Psoas muscle (tissue), 8 donors: ENCODE results near the gene NPPB. TPM values are rescaled to one million over a fixed set of nuclear protein-coding genes. Genes with fewer than 3 reads are reported as not detected.

Experiments used
- ATAC-seq, 4 donors: fragments of 200-7000 bp; cut with Tn5 transposase; one replicate each; pipeline ENCODE4 v1.9.1; 2020; ENCODE audit warnings: moderate library complexity in 3 of 4, mild to moderate bottlenecking in 2 of 4
- DNase-seq, 2 donors: peaks; one replicate each; pipeline ENCODE4 v3.0.0-alpha.2; 2020
- H3K27ac ChIP-seq: fragments of 200-600 bp; one replicate; pipeline ENCODE4 v1.8.0; 2022
- H3K27me3 ChIP-seq, 3 donors: fragments of 200-600 bp in 1 of 3; one replicate each; pipeline versions ENCODE4 v1.6.1 to v1.8.0; 2013 to 2022; ENCODE audit warnings: low read length in 2 of 3, mild to moderate bottlenecking in 2 of 3, moderate library complexity in 1 of 3; ENCODE audit not compliant: insufficient read depth in 3 of 3
- H3K36me3 ChIP-seq, 2 donors: fragments of 200-600 bp in 1 of 2; one replicate each; pipeline versions ENCODE4 v1.6.1 to v1.8.0; 2013 to 2022; ENCODE audit warnings: low read depth in 1 of 2, mild to moderate bottlenecking in 1 of 2, moderate library complexity in 1 of 2; ENCODE audit not compliant: insufficient read depth in 1 of 2
- H3K4me1 ChIP-seq: fragments of 200-600 bp; one replicate; pipeline ENCODE4 v1.8.0; 2022
- H3K4me3 ChIP-seq: fragments of 200-600 bp; one replicate; pipeline ENCODE4 v1.8.0; 2022; ENCODE audit warnings: mild to moderate bottlenecking
- H3K9me3 ChIP-seq: fragments of 200-600 bp; one replicate; pipeline ENCODE4 v1.8.0; 2022
- WGBS, 3 donors: extraction: QIAGEN DNeasy Blood & Tissue Kit; methylation state at CpG; one replicate each; pipeline versions ENCODE4 v1.1.6 to v1.1.7; 2013; 5-methylcytosine and 5-hydroxymethylcytosine counted together
- intact Hi-C, 2 donors: fragments of 100-400 bp; cut with DNase I; formaldehyde crosslinking; loops; one replicate each; pipeline versions ENCODE4 v1.11.0 to v1.14.2; 2022
- polyA plus RNA-seq, 3 donors: library from polyadenylated mRNA; stranded (reverse); fragments of 200-250 nt; gene quantifications; one replicate each; pipeline ENCODE4 v1.2.3, GENCODE V29; 2013
- total RNA-seq, 4 donors: library from RNA; stranded (reverse); fragmentation: NEBNext Ultra II Directional in 2 of 4; extraction: Animal tissue kit (Norgen Biotek cat#: 25700) in 2 of 4; gene quantifications; one replicate each; pipeline versions ENCODE4 v1.2.1 to v1.2.4, GENCODE V29; 2021 to 2023
- TF ChIP-seq, protein P1 (sequence below): fragments of 200-600 bp; IDR thresholded peaks from one replicate; pipeline ENCODE4 v1.8.0; 2022; ENCODE audit warnings: antibody characterized with exemption
- donor health status: healthy with polysubstance abuse.
- donor health status: DM: no; HTN: no; CAD: no; lungs with moderate emphysema.
- donor health status: Bipolar disorder and iron deficiency.
- donor health status: healthy.
- donor health status: DM: yes; HTN: yes; CAD: no.
- donor health status: DM: no; HTN: no; CAD: no.
- donor health status: DM: no; HTN: no; CAD: no.
- donor health status: DM: yes; HTN: yes; CAD: no.

The NPPB gene
- total and polyA plus RNA-seq, 7 donors, result 0.37 to 1.6 (median 0.39) TPM; not detected in 4

DNA sequence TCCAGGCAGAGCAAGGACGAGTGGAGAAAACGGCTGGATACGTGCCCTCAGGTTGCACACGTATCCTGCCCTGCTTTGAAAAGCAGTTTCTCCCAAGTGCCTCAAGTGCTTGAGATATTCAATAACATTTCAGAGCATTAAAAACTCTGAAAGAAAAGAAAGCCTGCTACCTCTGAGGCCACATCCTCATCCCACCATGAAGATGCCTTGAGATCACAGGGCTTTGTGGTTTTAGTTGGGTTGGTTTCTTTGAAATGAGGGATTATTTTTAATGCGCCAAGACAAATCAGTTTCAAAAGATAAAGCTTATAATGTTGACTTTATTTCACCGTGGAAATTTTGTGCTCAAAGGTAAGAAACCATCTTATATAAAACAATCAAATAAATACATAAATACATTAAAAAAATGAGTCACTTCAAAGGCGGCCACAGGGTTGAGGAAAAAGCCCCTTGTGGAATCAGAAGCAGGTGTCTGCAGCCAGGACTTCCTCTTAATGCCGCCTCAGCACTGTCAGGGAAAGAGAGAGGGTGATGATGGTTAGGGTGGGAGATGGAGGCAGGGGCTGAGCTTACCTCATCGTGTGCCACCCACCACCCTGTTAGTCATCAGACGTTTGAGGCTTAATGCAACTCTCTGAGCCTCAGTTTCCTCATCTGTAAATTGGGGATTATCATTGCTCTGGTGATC, 1.4 kb downstream of the NPPB start:
- Histone ChIP-seq H3K27ac (no peak overlapping the region), H3K36me3 (no peaks in the 10 kb centered on the region), H3K9me3 (no peaks in the 10 kb centered on the region), H3K27me3 (peaks cover 0 to 44% (median 9%) of the 10 kb centered on the region in 3 donors), H3K4me1 (no peaks in the 10 kb centered on the region), H3K4me3 (no peak overlapping the region)
- 27 to 30% (median 27%) methylated on average over 10 of the region's 10 CpGs for WGBS, 3 donors
- intact Hi-C loops, result no loop called here
- no peak for DNase-seq
- TF ChIP-seq, protein P1, sequence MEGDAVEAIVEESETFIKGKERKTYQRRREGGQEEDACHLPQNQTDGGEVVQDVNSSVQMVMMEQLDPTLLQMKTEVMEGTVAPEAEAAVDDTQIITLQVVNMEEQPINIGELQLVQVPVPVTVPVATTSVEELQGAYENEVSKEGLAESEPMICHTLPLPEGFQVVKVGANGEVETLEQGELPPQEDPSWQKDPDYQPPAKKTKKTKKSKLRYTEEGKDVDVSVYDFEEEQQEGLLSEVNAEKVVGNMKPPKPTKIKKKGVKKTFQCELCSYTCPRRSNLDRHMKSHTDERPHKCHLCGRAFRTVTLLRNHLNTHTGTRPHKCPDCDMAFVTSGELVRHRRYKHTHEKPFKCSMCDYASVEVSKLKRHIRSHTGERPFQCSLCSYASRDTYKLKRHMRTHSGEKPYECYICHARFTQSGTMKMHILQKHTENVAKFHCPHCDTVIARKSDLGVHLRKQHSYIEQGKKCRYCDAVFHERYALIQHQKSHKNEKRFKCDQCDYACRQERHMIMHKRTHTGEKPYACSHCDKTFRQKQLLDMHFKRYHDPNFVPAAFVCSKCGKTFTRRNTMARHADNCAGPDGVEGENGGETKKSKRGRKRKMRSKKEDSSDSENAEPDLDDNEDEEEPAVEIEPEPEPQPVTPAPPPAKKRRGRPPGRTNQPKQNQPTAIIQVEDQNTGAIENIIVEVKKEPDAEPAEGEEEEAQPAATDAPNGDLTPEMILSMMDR, result no peak
- no peak for ATAC-seq

DNA sequence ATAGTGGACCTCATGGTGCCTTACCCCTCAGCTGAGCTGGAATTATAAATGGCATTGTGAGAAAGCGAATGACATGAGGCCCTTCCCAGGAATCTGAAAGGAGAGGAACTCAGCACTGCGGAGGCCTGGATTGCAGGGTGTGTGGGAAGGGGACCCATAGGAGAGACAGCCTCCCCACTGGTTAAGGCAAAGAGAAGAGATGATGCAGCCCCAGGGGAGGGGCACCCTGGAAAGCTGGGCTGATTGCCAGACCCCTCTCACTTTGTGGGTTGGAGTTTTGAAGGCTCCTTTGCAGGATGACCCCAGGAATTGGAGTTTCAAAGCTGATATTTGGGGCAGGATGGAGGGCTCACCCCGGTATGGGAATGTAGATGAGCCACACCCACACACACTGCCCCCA, 2.0 kb downstream of the NPPB start:
- Histone ChIP-seq H3K4me1 (no peaks in the 10 kb centered on the region), H3K9me3 (no peaks in the 10 kb centered on the region), H3K36me3 (no peaks in the 10 kb centered on the region), H3K27me3 (peaks cover 0 to 42% (median 9%) of the 10 kb centered on the region in 3 donors), H3K27ac (no peak overlapping the region), H3K4me3 (no peak overlapping the region)
- TF ChIP-seq, protein P1, result no peak
- intact Hi-C loops, result no loop called here
- no peak for DNase-seq
- WGBS, 3 donors, result 47 to 58% (median 53%) methylated on average over 3 of the region's 3 CpGs
- ATAC-seq, result no peak

DNA sequence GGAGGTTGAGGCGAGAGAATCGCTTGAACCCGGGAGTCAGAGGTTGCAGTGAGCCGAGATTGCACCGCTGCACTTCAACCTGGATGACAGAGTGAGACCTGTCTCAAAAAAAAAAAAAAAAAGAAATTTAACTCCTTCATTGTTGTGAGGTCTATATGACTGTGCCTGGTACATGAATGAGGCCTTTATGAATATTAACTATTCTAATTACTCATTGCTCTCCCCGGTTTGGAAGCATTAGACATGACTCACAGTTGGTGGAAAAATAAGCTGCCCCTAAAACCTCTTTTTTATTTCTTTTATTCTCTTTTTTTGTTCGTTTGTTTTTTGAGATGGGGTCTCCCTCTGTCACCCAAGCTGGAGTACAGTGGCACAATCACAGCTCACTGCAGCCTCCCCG, 3.3 kb downstream of the NPPB start:
- intact Hi-C loops, result no loop called here
- 74 to 80% (median 79%) methylated on average over 8 of the region's 8 CpGs for WGBS, 3 donors
- H3K4me3 ChIP-seq, result no peak overlapping the region
- H3K27ac ChIP-seq, result no peak overlapping the region
- DNase-seq, result no peak
- H3K36me3 ChIP-seq, result no peaks in the 10 kb centered on the region
- TF ChIP-seq, protein P1, result no peak
- ATAC-seq, result no peak
- H3K27me3 ChIP-seq, result peaks cover 0 to 39% (median 6%) of the 10 kb centered on the region in 3 donors
- no peaks in the 10 kb centered on the region for H3K4me1 ChIP-seq
- no peaks in the 10 kb centered on the region for H3K9me3 ChIP-seq

DNA sequence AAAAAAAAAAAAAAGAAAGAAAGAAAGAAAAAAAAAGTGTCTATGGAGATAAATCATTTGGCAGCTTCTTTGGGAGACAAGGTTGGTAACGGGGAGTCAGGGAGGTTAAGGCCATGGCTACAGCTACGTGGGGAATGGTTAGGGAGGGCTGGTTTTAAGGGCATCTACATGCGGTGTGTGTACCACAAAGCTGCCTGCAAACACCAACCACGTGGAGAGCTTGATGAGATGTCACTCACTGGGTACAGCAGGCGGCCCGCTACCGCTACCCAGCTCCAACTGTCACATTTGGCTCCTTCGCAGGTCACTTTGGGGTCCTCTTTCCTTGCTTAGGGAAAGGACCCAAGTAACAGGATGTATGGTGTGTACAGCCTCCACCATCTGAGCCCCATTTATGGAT, 4.2 kb downstream of the NPPB start:
- intact Hi-C loops, result no loop called here
- H3K27ac ChIP-seq, result no peak overlapping the region
- TF ChIP-seq, protein P1, result no peak
- H3K9me3 ChIP-seq, result no peaks in the 10 kb centered on the region
- H3K4me1 ChIP-seq, result no peaks in the 10 kb centered on the region
- no peak for ATAC-seq
- no peaks in the 10 kb centered on the region for H3K36me3 ChIP-seq
- WGBS, 3 donors, result 39 to 44% (median 43%) methylated on average over 8 of the region's 8 CpGs
- H3K4me3 ChIP-seq, result no peak overlapping the region
- no peak for DNase-seq
- peaks cover 0 to 32% (median 4%) of the 10 kb centered on the region in 3 donors for H3K27me3 ChIP-seq

DNA sequence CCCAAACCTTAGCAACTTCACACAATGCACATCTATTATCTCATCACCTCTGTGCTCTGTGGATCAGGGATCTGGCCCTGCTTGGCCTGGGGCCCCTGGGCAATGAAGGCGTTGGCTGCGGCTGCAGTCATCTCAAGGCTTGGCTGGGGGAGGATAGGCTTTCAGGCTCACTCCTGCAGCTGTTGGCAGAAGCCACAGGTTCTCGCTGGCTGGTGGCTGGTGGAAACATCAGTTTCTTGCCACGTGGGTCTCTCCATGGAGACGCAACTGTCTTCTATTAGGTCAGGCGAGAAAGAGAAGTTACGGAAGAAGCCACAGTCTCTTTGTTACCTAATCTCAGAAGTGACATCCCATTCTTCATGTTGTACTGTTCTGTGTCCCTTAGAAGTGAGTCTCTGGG, 7.6 kb downstream of the NPPB start:
- Histone ChIP-seq H3K4me3 (no peak overlapping the region), H3K36me3 (no peaks in the 10 kb centered on the region), H3K9me3 (no peaks in the 10 kb centered on the region), H3K27ac (no peak overlapping the region), H3K27me3 (peaks cover 0 to 6% (median 2%) of the 10 kb centered on the region in 3 donors), H3K4me1 (no peaks in the 10 kb centered on the region)
- DNase-seq (no peak), ATAC-seq (peak in 1 of 4 donors; percentile 32)
- 22 to 37% (median 33%) methylated on average over 7 of the region's 7 CpGs for WGBS, 3 donors
- TF ChIP-seq, protein P1, result no peak
- intact Hi-C loops, result no loop called here
